Panc1 (cell line): ENCODE results near the gene WWTR1. TPM values are rescaled to one million over a fixed set of nuclear protein-coding genes. Genes with fewer than 3 reads are reported as not detected.

Experiments
- ATAC-seq: fragments of 200-7000 bp; cut with Tn5 transposase; 2 replicates; pipeline ENCODE4 v1.9.1; 2020; ENCODE audit warnings: mild to moderate bottlenecking, moderate library complexity
- BruUV-seq: library from RNA; stranded (reverse); fragments of 400-500 nt; replicated peaks from 2 replicates; lab custom pipeline; 2021; lab: Mats Ljungman, UMichigan
- CTCF ChIA-PET: fragments of 300-600 bp; sonication (Branson Sonifier 250); formaldehyde crosslinking; loops from one replicate; lab custom pipeline; 2022; ENCODE audit warnings: antibody characterized with exemption; lab: Charles Lee
- POLR2A ChIA-PET: fragments of 300-600 bp; sonication (Branson Sonifier 250); formaldehyde crosslinking; loops from one replicate; lab custom pipeline; 2022; ENCODE audit warnings: antibody characterized with exemption; lab: Charles Lee
- DNase-seq: peaks from one replicate; pipeline ENCODE4 v3.0.0-alpha.2; 2010; ENCODE audit warnings: low read depth, low spot score
- H3K27ac ChIP-seq: 2 replicates; pipeline ENCODE4 v1.5.1; 2011; ENCODE audit warnings: mild to moderate bottlenecking, low read length, inconsistent platforms
- H3K27me3 ChIP-seq: fragments of 200-500 bp; sonication (Bioruptor generic); 2 replicates; pipeline ENCODE4 v1.6.0; 2014; ENCODE audit warnings: low read length, inconsistent platforms; ENCODE audit not compliant: control insufficient read depth, insufficient read depth
- H3K36me3 ChIP-seq: fragments of 200-500 bp; sonication (Bioruptor generic); 2 replicates; pipeline ENCODE4 v1.5.1; 2014; ENCODE audit warnings: inconsistent platforms, mild to moderate bottlenecking, low read length, moderate library complexity; ENCODE audit not compliant: control insufficient read depth, insufficient read depth
- H3K4me1 ChIP-seq: 2 replicates; pipeline ENCODE4 v1.5.1; 2011; ENCODE audit warnings: inconsistent platforms, mild to moderate bottlenecking, low read length, moderate library complexity; ENCODE audit not compliant: control insufficient read depth, insufficient read depth
- H3K4me3 ChIP-seq, 2 experiments: 2 replicates each; pipeline ENCODE4 v1.5.1; 2011 to 2012; ENCODE audit warnings: low read depth in 2 of 2, low read length in 2 of 2, mild to moderate bottlenecking in 2 of 2, inconsistent platforms in 1 of 2, moderate library complexity in 1 of 2
- H3K9me3 ChIP-seq: fragments of 200-500 bp; sonication (Bioruptor generic); 2 replicates; pipeline ENCODE4 v1.5.1; 2014; ENCODE audit warnings: low read depth, mild to moderate bottlenecking, inconsistent platforms, low read length, moderate library complexity; ENCODE audit not compliant: control insufficient read depth, insufficient read depth
- CTCF ChIP-seq: fragments of 450-650 bp; IDR thresholded peaks from 2 replicates; pipeline ENCODE4 v1.5.1; 2017; ENCODE audit warnings: mild to moderate bottlenecking
- POLR2AphosphoS5 ChIP-seq: IDR thresholded peaks from 2 replicates; pipeline ENCODE4 v1.6.1; 2012; ENCODE audit warnings: mild to moderate bottlenecking, low read depth, low read length, moderate library complexity
- REST ChIP-seq, 2 experiments: IDR thresholded peaks; 2 replicates each; pipeline ENCODE4 v1.6.1; 2011 to 2012; ENCODE audit warnings: low read depth in 2 of 2, control low read depth in 1 of 2, low read length in 1 of 2, mild to moderate bottlenecking in 1 of 2, moderate library complexity in 1 of 2; ENCODE audit not compliant: insufficient read depth in 1 of 2
- SIN3A ChIP-seq: IDR thresholded peaks from 2 replicates; pipeline ENCODE4 v1.6.1; 2012; ENCODE audit warnings: low read depth, mild to moderate bottlenecking, low read length, moderate library complexity, borderline replicate concordance; ENCODE audit not compliant: insufficient read depth
- TCF7L2 ChIP-seq: IDR thresholded peaks from 2 replicates; pipeline ENCODE4 v1.6.1; 2011; ENCODE audit warnings: mild to moderate bottlenecking, low read depth, low read length, inconsistent platforms
- in situ Hi-C: cut with HindIII; loops from 2 replicates; pipeline ENCODE4 v1.10.0; 2016; ENCODE audit warnings: low sequenced_read_pairs, low pct_unique_long_range_greater_than_20kb
- intact Hi-C: fragments of 100-400 bp; cut with micrococcal nuclease; formaldehyde crosslinking; loops from one replicate; pipeline ENCODE4 v1.10.0; 2022; ENCODE audit not compliant: unreplicated experiment
- total RNA-seq: library from RNA; stranded (reverse); gene quantifications from one replicate; pipeline ENCODE4 v1.2.1, GENCODE V29; 2021; ENCODE audit not compliant: unreplicated experiment

WWTR1 gene
- total RNA-seq, 1 experiment from 2014 or later: 298 TPM

GRCh38 chr3:149609595-149609994, 48.2 kb downstream of the WWTR1 start:
- ChIA-PET CTCF (no interaction called here), POLR2A (interaction anchor here (1.1 to 1.3 kb wide), 2 partner anchors 14 to 48 kb away, joined by 3 to 5 read pairs; partner anchors contain the start of gene WWTR1)
- no peak for DNase-seq
- ATAC-seq: peak; percentile 12; the same call in 1 of the 2 replicates
- H3K4me3 ChIP-seq: no peak overlapping the region
- peaks cover 94% of the 10 kb centered on the region for H3K4me1 ChIP-seq
- BruUV-seq: TSS peak; percentile 7
- peaks cover 2% of the 10 kb centered on the region; the same call in 1 of the 2 replicates for H3K36me3 ChIP-seq
- H3K27me3 ChIP-seq: no peaks in the 10 kb centered on the region
- H3K27ac ChIP-seq: peak overlapping the region; percentile 100
- intact Hi-C loops: no loop called here
- TF ChIP-seq TCF7L2 (0 out of 2 replicates have a peak, but pooled peaks have one; percentile 73), REST (IDR thresholded peaks at IDR 0.05; ENCODE audit: insufficient read depth in 1 of 2, low read depth in 2 of 2, low read length in 1 of 2) (no peak)
- in situ Hi-C loops: no loop called here
- H3K9me3 ChIP-seq: no peaks in the 10 kb centered on the region

GRCh38 chr3:149608987-149609386, 48.8 kb downstream of the WWTR1 start:
- H3K4me3 ChIP-seq: no peak overlapping the region
- in situ Hi-C loops (no loop called here), intact Hi-C loops (no loop called here)
- ChIA-PET POLR2A (interaction anchor here (0.6 to 1.3 kb wide), 3 partner anchors 13 to 429 kb away, joined by 3 to 5 read pairs (median 3); partner anchors contain the start of gene WWTR1), CTCF (no interaction called here)
- no peaks in the 10 kb centered on the region for H3K9me3 ChIP-seq
- no peak for TF ChIP-seq CTCF
- TF ChIP-seq TCF7L2: no peak
- TF ChIP-seq SIN3A: no peak
- no peak for TF ChIP-seq REST (IDR thresholded peaks at IDR 0.05; ENCODE audit: insufficient read depth in 1 of 2, low read depth in 2 of 2, low read length in 1 of 2)
- TF ChIP-seq POLR2AphosphoS5: no peak
- BruUV-seq: no TSS peak
- peaks cover 96% of the 10 kb centered on the region for H3K4me1 ChIP-seq
- H3K27me3 ChIP-seq: no peaks in the 10 kb centered on the region
- peaks cover 2% of the 10 kb centered on the region; the same call in 1 of the 2 replicates for H3K36me3 ChIP-seq
- no peak for ATAC-seq
- DNase-seq: no peak
- peak overlapping the region; percentile 100 for H3K27ac ChIP-seq
